ENCODE data around the gene NEXMIF.

DNA sequence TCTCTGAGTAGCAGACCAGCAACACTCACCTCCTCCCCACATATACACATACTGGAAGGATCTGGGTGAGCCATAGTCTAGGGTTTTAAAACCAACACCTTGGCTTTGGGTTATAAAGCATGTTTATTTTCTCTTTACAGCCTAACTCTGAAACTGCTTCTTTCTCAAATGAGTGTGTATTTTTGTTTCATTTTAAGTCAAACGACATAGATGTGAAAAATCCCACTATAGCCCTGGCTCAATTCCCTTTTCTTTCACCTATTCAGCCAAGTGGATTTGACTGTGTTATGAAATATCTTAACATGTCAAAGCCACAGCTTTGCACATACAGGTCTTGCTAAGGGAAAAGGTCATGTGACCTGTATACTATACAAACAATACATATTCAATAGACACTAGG is 13.8 kb downstream of the NEXMIF start:
- TF ChIP-seq, protein P1, sequence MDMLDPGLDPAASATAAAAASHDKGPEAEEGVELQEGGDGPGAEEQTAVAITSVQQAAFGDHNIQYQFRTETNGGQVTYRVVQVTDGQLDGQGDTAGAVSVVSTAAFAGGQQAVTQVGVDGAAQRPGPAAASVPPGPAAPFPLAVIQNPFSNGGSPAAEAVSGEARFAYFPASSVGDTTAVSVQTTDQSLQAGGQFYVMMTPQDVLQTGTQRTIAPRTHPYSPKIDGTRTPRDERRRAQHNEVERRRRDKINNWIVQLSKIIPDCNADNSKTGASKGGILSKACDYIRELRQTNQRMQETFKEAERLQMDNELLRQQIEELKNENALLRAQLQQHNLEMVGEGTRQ (IDR thresholded peaks at IDR 0.05; ENCODE audit: borderline replicate concordance, low read depth, low read length) = no peak
- TF ChIP-seq TEAD4 (IDR thresholded peaks at IDR 0.05; ENCODE audit: borderline replicate concordance, insufficient read depth) = no peak
